ENCODE measurements around the gene LCOR. TPM values are rescaled to one million over a fixed set of nuclear protein-coding genes. Genes with fewer than 3 reads are reported as not detected.

The LCOR gene
- total RNA-seq, 1 experiment from 2014 or later: 42.1 TPM

- no peak for DNase-seq
- TF ChIP-seq CTCF (conservative IDR thresholded peaks at IDR 0.05): no peak
Measured at GRCh38 chr10:96902117-96902516, 70.0 kb downstream of the LCOR start.

More at GRCh38 chr10:96902117-96902516, 70.0 kb downstream of the LCOR start:
- H2BK120ac ChIP-seq (ENCODE audit: low read depth, low read length, poor library complexity, severe bottlenecking): no peak overlapping the region
- no peaks in the 10 kb centered on the region for H3K23me2 ChIP-seq (ENCODE audit: insufficient read length, low read depth, low read length, poor library complexity, severe bottlenecking)
- Mint-ChIP-seq H3K4me3 (no peak overlapping the region), H3K27ac (no peak overlapping the region), H3K27me3 (ENCODE audit: low read depth) (no peaks in the 10 kb centered on the region), H3K4me1 (peaks cover 26 to 31% of the 10 kb centered on the region in 2 experiments), H3K9me3 (no peaks in the 10 kb centered on the region), H3K36me3 (ENCODE audit: insufficient read depth in 1 of 3, low read depth in 3 of 3) (peaks cover 0 to 4% (median 0%) of the 10 kb centered on the region in 3 experiments; a peak in 2 of 7 replicates)
- H3K23ac ChIP-seq (ENCODE audit: insufficient read length, low read depth, low read length): no peak overlapping the region
- no peaks in the 10 kb centered on the region for H3K9me3 ChIP-seq (ENCODE audit: control insufficient read depth, low read depth, low read length)
- H2BK5ac ChIP-seq (ENCODE audit: insufficient read length, low read length): no peak overlapping the region
- no peak overlapping the region for H3K27ac ChIP-seq (ENCODE audit: insufficient read length, low read depth, low read length)
- peaks cover 8% of the 10 kb centered on the region for H3K79me2 ChIP-seq (ENCODE audit: insufficient read depth, low read length)
- no peak overlapping the region for H3K56ac ChIP-seq (ENCODE audit: insufficient read length, low read depth, low read length)
- H3K79me1 ChIP-seq (ENCODE audit: insufficient read depth, low read depth, low read length, poor library complexity, severe bottlenecking): peaks cover 4% of the 10 kb centered on the region
- no peak overlapping the region for H4K8ac ChIP-seq (replicated peaks; ENCODE audit: insufficient read length, low read depth, low read length)
- H4K91ac ChIP-seq (ENCODE audit: insufficient read length, low read depth, low read length): no peak overlapping the region
- no peak overlapping the region for H3T11ph ChIP-seq (ENCODE audit: low read length)
- no peak overlapping the region for H3K18ac ChIP-seq (ENCODE audit: insufficient read length, low read depth, low read length)
- H4K20me1 ChIP-seq (ENCODE audit: control insufficient read depth, insufficient read depth, insufficient read length): no peaks in the 10 kb centered on the region
- H2BK12ac ChIP-seq (ENCODE audit: insufficient read length, low read depth, low read length): no peak overlapping the region
- no peaks in the 10 kb centered on the region for H3K4me1 ChIP-seq (ENCODE audit: insufficient read depth, low read length)
- H3K4ac ChIP-seq (ENCODE audit: low read depth, low read length): no peak overlapping the region
- H2BK20ac ChIP-seq (ENCODE audit: low read depth, low read length, poor library complexity, severe bottlenecking): no peak overlapping the region
- H3K14ac ChIP-seq (ENCODE audit: insufficient read depth, low read length): no peak overlapping the region
- H2AK5ac ChIP-seq (ENCODE audit: insufficient read length, low read length): no peak overlapping the region
- no peak overlapping the region for H3K4me2 ChIP-seq (ENCODE audit: insufficient read depth, insufficient read length, low read length)
- no CpG with 5 or more reads among the region's 1 CpG for WGBS (ENCODE audit: extremely low coverage, insufficient read length, low lambda C conversion rate)
- H4K5ac ChIP-seq (ENCODE audit: insufficient read length, low read depth, low read length): no peak overlapping the region
- no peaks in the 10 kb centered on the region for H3K27me3 ChIP-seq (ENCODE audit: insufficient read depth, low read length)
- no peak overlapping the region for H2BK15ac ChIP-seq (ENCODE audit: low read depth, low read length)
- H3K9ac ChIP-seq (ENCODE audit: extremely low read depth, insufficient read length, low read length): no peak overlapping the region
- no peak overlapping the region for H2AFZ ChIP-seq (ENCODE audit: low read length)

All from H9 (cell line).